Neural progenitor cell (in vitro differentiated cells): ENCODE results near the gene IRF5.

Source experiments
- CTCF ChIP-seq: fragments of 200-600 bp; sonication (generic); IDR thresholded peaks from 2 replicates; pipeline ENCODE4 v1.5.1; 2017; ENCODE audit warnings: antibody characterized with exemption, mild to moderate bottlenecking
- EZH2 ChIP-seq: fragments of 200-600 bp; sonication (generic); IDR thresholded peaks from 2 replicates; pipeline ENCODE4 v1.6.1; 2017; ENCODE audit warnings: antibody characterized with exemption, mild to moderate bottlenecking, moderate library complexity
- EZH2phosphoT487 ChIP-seq: fragments of 200-600 bp; sonication (generic); IDR thresholded peaks from 2 replicates; pipeline ENCODE4 v1.6.1; 2017; ENCODE audit warnings: antibody characterized with exemption

DNA sequence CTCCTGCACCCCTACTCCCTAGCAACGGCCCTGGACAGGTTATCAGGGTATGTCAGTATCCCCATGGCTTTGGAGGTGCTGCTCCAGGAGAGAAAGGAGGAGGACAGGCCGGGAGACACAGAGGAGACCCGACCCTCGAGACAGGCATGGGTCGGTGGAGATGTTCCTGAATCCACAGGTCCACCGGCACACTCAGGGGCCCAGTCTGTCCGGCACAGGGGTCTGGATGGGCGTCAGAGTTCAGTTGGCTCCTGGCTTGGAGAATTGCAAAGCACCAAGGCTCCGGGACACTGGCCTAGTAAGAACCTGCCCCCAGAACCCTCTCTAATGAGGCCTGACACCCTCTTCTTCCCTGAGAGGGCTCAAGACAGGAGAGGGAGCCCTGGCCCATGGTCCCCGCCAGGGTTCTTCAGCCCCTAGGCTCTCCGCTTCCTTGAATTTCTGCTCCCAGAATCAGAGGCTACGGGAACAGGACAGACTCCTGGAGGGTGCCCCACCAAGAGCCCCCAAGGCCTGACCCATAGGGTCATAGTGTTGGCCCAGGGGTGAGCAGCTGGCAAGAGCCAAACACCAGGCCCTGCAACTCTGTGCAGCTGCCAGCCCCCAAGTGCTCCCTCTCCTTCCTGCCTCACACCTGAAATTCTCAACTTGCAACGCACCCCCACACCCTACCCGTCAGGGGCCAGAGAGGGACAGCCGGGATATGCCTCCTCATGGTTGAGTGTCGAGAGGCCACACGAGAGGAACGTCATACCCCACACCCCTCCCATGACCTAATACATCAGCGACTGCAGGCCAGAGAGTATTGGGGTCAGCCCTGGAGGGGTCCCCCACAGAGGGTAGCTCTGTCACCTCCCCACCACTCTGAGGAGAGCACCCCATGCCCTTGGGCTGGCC lies 5.5 kb upstream of the IRF5 start:
- no peak for TF ChIP-seq CTCF
- TF ChIP-seq EZH2 = no peak
- TF ChIP-seq EZH2phosphoT487 = no peak
